Measurements from ENCODE around the gene KCNJ4.

Gene KCNJ4

DNA sequence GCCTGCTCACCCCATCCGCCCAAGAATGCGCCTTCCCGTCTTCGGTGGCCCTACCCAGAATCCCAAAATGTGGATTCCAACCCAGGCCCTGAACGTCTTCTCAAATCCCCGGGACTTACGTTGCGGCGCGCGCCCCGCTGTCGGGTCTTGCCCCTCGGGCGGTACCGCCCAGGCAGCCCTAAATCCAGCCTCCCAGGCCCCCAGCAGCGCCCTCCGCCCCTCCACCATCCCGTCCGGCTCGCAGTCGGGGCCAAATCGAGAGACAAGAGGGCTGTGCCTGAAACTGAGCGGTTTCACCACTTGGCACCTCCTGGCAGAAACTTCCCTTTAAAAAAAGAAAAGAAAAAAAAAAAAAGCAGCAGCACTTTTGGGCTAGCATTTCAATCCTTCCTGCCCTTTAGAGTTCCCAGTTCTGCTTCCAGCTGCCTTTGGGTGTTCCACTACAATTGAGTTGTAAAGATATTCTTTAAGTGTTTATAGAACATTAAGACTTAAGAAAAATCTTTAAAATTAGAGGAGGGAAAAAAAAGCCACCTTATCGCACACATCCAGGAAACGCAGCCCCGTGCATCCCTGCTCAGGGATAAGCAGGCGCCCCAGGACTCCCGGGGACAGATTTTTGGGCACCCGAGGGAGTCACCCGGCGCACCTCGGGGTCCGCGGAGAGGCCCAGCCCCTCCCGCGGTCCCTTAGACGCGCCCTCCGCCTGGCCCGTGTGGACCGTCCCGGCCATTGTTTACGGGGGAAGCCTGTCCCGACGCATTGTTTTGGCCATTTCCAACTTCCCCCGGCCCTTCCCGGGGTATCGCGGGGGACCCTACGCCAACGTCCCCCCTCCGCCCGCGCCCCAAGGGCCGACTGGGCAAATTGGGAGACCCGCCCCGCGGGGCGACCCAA, 57.6 kb downstream of the KCNJ4 start (continued):
- TF ChIP-seq KLF1 (tag by site-specific recombination; IDR thresholded peaks at IDR 0.05), result peak; percentile 31; the same call in 1 of the 2 replicates
- no peak for TF ChIP-seq BCL11A (tag by site-specific recombination; IDR thresholded peaks at IDR 0.05; ENCODE audit: low read depth)
- TF ChIP-seq CTCF (tag by site-specific recombination; IDR thresholded peaks at IDR 0.05), result no peak
- TF ChIP-seq ZNF423 (tag by site-specific recombination; IDR thresholded peaks at IDR 0.05), result peak; percentile 98
- TF ChIP-seq ZNF184 (tag by site-specific recombination; IDR thresholded peaks at IDR 0.05), result no peak
- peak; percentile 25; the same call in 1 of the 2 replicates for TF ChIP-seq ZBTB17 (tag by site-specific recombination; IDR thresholded peaks at IDR 0.05)
- TF ChIP-seq, protein P1, sequence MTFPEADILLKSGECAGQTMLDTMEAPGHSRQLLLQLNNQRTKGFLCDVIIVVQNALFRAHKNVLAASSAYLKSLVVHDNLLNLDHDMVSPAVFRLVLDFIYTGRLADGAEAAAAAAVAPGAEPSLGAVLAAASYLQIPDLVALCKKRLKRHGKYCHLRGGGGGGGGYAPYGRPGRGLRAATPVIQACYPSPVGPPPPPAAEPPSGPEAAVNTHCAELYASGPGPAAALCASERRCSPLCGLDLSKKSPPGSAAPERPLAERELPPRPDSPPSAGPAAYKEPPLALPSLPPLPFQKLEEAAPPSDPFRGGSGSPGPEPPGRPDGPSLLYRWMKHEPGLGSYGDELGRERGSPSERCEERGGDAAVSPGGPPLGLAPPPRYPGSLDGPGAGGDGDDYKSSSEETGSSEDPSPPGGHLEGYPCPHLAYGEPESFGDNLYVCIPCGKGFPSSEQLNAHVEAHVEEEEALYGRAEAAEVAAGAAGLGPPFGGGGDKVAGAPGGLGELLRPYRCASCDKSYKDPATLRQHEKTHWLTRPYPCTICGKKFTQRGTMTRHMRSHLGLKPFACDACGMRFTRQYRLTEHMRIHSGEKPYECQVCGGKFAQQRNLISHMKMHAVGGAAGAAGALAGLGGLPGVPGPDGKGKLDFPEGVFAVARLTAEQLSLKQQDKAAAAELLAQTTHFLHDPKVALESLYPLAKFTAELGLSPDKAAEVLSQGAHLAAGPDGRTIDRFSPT (tag by site-specific recombination; IDR thresholded peaks at IDR 0.05), result peak; percentile 51
- TF ChIP-seq, protein P2, sequence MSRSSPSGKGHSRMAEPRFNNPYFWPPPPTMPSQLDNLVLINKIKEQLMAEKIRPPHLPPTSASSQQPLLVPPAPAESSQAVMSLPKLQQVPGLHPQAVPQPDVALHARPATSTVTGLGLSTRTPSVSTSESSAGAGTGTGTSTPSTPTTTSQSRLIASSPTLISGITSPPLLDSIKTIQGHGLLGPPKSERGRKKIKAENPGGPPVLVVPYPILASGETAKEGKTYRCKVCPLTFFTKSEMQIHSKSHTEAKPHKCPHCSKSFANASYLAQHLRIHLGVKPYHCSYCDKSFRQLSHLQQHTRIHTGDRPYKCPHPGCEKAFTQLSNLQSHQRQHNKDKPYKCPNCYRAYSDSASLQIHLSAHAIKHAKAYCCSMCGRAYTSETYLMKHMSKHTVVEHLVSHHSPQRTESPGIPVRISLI (tag by site-specific recombination; IDR thresholded peaks at IDR 0.05), result peak; percentile 67; the same call in 1 of the 2 replicates
- TF ChIP-seq ZNF585B (tag by site-specific recombination; IDR thresholded peaks at IDR 0.05), result no peak
- TF ChIP-seq, protein P3, sequence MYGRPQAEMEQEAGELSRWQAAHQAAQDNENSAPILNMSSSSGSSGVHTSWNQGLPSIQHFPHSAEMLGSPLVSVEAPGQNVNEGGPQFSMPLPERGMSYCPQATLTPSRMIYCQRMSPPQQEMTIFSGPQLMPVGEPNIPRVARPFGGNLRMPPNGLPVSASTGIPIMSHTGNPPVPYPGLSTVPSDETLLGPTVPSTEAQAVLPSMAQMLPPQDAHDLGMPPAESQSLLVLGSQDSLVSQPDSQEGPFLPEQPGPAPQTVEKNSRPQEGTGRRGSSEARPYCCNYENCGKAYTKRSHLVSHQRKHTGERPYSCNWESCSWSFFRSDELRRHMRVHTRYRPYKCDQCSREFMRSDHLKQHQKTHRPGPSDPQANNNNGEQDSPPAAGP (tag by site-specific recombination; IDR thresholded peaks at IDR 0.05), result no peak
- TF ChIP-seq, protein P4, sequence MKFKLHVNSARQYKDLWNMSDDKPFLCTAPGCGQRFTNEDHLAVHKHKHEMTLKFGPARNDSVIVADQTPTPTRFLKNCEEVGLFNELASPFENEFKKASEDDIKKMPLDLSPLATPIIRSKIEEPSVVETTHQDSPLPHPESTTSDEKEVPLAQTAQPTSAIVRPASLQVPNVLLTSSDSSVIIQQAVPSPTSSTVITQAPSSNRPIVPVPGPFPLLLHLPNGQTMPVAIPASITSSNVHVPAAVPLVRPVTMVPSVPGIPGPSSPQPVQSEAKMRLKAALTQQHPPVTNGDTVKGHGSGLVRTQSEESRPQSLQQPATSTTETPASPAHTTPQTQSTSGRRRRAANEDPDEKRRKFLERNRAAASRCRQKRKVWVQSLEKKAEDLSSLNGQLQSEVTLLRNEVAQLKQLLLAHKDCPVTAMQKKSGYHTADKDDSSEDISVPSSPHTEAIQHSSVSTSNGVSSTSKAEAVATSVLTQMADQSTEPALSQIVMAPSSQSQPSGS (tag by site-specific recombination; IDR thresholded peaks at IDR 0.05; ENCODE audit: low read depth), result no peak
- TF ChIP-seq HOXD13 (CRISPR knock-in tag; IDR thresholded peaks at IDR 0.05; ENCODE audit: borderline replicate concordance), result no peak
- TF ChIP-seq WT1 (tag by site-specific recombination; IDR thresholded peaks at IDR 0.05), result no peak
- no peak for TF ChIP-seq ZNF416 (tag by site-specific recombination; IDR thresholded peaks at IDR 0.05)
- TF ChIP-seq ZNF426 (tag by site-specific recombination; IDR thresholded peaks at IDR 0.05), result no peak
- no peak for TF ChIP-seq ZNF501 (tag by site-specific recombination; IDR thresholded peaks at IDR 0.05)
- no peak for TF ChIP-seq GLI2 (tag by site-specific recombination; IDR thresholded peaks at IDR 0.05; ENCODE audit: borderline replicate concordance, low read depth)
- TF ChIP-seq, protein P5, sequence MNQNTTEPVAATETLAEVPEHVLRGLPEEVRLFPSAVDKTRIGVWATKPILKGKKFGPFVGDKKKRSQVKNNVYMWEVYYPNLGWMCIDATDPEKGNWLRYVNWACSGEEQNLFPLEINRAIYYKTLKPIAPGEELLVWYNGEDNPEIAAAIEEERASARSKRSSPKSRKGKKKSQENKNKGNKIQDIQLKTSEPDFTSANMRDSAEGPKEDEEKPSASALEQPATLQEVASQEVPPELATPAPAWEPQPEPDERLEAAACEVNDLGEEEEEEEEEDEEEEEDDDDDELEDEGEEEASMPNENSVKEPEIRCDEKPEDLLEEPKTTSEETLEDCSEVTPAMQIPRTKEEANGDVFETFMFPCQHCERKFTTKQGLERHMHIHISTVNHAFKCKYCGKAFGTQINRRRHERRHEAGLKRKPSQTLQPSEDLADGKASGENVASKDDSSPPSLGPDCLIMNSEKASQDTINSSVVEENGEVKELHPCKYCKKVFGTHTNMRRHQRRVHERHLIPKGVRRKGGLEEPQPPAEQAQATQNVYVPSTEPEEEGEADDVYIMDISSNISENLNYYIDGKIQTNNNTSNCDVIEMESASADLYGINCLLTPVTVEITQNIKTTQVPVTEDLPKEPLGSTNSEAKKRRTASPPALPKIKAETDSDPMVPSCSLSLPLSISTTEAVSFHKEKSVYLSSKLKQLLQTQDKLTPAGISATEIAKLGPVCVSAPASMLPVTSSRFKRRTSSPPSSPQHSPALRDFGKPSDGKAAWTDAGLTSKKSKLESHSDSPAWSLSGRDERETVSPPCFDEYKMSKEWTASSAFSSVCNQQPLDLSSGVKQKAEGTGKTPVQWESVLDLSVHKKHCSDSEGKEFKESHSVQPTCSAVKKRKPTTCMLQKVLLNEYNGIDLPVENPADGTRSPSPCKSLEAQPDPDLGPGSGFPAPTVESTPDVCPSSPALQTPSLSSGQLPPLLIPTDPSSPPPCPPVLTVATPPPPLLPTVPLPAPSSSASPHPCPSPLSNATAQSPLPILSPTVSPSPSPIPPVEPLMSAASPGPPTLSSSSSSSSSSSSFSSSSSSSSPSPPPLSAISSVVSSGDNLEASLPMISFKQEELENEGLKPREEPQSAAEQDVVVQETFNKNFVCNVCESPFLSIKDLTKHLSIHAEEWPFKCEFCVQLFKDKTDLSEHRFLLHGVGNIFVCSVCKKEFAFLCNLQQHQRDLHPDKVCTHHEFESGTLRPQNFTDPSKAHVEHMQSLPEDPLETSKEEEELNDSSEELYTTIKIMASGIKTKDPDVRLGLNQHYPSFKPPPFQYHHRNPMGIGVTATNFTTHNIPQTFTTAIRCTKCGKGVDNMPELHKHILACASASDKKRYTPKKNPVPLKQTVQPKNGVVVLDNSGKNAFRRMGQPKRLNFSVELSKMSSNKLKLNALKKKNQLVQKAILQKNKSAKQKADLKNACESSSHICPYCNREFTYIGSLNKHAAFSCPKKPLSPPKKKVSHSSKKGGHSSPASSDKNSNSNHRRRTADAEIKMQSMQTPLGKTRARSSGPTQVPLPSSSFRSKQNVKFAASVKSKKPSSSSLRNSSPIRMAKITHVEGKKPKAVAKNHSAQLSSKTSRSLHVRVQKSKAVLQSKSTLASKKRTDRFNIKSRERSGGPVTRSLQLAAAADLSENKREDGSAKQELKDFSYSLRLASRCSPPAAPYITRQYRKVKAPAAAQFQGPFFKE (tag by site-specific recombination; IDR thresholded peaks at IDR 0.05; ENCODE audit: borderline replicate concordance), result no peak
- no peak for TF ChIP-seq ZNF561 (tag by site-specific recombination; IDR thresholded peaks at IDR 0.05; ENCODE audit: borderline replicate concordance)
